Measurements from ENCODE around the gene TGFB1I1. TPM values are rescaled to one million over a fixed set of nuclear protein-coding genes. Genes with fewer than 3 reads are reported as not detected.

Gene TGFB1I1
- total RNA-seq, 1 donor from 2014 or later: 19.2 TPM

DNA sequence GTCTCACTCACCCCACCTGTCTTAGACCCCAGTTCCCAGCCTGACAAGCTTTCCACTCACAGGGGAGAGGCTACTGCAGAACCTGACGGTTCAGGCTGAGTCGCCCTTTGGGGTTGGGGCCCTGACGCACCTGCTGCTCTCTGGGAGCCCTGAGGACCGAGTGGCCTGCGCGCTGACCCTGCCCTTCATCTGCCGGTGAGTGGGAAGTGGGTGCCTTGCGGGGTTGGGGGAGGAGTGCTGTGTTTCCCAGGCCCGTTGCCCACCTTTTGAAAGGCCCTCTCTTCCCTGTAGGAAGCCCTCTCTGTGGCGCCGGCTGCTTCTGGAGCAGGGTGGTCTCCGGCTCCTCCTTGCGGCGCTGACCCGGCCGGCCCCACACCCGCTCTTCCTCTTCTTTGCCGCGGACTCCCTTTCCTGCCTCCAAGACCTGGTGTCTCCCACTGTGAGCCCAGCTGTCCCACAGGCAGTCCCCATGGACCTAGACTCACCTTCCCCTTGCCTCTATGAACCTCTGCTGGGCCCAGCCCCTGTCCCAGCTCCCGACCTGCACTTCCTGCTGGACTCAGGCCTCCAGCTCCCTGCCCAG is 6.1 kb upstream of the TGFB1I1 start:
- no peak overlapping the region for H3K4me3 Mint-ChIP-seq (ENCODE audit: unreplicated experiment)

DNA sequence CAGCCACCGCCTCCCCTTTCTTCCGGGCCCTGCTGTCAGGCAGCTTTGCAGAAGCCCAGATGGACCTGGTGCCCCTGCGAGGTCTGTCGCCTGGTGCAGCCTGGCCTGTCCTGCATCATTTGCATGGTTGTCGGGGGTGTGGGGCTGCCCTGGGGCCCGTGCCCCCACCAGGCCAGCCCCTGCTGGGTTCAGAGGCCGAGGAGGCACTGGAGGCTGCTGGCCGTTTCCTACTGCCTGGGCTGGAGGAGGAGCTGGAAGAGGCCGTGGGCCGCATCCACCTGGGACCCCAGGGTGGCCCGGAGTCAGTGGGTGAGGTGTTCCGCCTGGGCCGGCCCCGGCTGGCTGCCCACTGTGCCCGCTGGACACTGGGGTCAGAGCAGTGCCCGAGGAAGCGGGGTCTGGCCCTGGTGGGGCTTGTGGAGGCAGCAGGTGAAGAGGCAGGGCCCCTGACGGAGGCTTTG is 5.5 kb upstream of the TGFB1I1 start:
- peaks cover 4% of the 10 kb centered on the region for H3K9me3 Mint-ChIP-seq (ENCODE audit: unreplicated experiment)
- H3K27me3 Mint-ChIP-seq (ENCODE audit: unreplicated experiment): peaks cover 6% of the 10 kb centered on the region
- peaks cover 5% of the 10 kb centered on the region for H3K4me1 Mint-ChIP-seq (ENCODE audit: low read depth, unreplicated experiment)
- TF ChIP-seq, protein P1, sequence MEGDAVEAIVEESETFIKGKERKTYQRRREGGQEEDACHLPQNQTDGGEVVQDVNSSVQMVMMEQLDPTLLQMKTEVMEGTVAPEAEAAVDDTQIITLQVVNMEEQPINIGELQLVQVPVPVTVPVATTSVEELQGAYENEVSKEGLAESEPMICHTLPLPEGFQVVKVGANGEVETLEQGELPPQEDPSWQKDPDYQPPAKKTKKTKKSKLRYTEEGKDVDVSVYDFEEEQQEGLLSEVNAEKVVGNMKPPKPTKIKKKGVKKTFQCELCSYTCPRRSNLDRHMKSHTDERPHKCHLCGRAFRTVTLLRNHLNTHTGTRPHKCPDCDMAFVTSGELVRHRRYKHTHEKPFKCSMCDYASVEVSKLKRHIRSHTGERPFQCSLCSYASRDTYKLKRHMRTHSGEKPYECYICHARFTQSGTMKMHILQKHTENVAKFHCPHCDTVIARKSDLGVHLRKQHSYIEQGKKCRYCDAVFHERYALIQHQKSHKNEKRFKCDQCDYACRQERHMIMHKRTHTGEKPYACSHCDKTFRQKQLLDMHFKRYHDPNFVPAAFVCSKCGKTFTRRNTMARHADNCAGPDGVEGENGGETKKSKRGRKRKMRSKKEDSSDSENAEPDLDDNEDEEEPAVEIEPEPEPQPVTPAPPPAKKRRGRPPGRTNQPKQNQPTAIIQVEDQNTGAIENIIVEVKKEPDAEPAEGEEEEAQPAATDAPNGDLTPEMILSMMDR (IDR thresholded peaks at IDR 0.05; ENCODE audit: partially characterized antibody, unreplicated experiment): no peak
- H3K4me3 Mint-ChIP-seq (ENCODE audit: unreplicated experiment): no peak overlapping the region
- DNase-seq: no peak
- H3K36me3 Mint-ChIP-seq (ENCODE audit: unreplicated experiment): peaks cover 4% of the 10 kb centered on the region
- no peak overlapping the region for H3K27ac Mint-ChIP-seq (ENCODE audit: unreplicated experiment)

More for the DNA sequence above, 6.1 kb upstream of the TGFB1I1 start:
- Mint-ChIP-seq H3K36me3 (ENCODE audit: unreplicated experiment) (no peaks in the 10 kb centered on the region), H3K4me1 (ENCODE audit: low read depth, unreplicated experiment) (no peaks in the 10 kb centered on the region), H3K27ac (ENCODE audit: unreplicated experiment) (no peak overlapping the region), H3K9me3 (ENCODE audit: unreplicated experiment) (peaks cover 6% of the 10 kb centered on the region), H3K27me3 (ENCODE audit: unreplicated experiment) (peaks cover 2% of the 10 kb centered on the region)
- DNase-seq: no peak
- TF ChIP-seq, protein P1 (IDR thresholded peaks at IDR 0.05; ENCODE audit: partially characterized antibody, unreplicated experiment): no peak

DNA sequence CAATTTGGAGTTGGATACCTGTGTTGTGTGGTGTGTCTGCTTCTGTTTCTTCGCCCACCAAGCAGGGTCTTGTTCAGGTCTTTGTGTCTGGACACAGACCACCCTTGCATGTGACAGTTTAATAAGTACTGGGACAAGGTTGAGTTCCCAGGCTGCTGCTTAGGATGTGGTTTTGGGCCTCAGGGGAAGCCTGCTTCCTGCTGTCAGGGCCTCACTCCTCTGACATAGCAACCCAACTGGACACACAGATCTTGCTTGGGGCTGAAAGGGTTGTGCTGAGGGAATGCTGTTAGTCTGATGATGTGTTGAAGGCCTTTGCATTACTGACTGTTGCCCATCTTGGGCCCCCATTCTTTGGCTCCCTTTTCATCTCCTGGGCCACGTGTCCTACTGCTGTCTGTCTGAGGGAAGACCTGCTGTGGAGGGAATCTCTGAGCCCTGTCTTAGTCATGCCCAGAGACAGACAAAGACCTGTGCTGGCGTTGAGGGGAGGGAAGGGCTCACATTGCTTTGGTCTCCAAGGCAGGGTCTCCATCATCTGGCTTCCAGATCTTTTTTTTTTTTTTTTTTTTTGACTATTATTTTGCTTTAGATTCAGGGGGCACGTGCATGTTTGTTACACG is 4.7 kb upstream of the TGFB1I1 start:
- TF ChIP-seq, protein P1 (IDR thresholded peaks at IDR 0.05; ENCODE audit: partially characterized antibody, unreplicated experiment): no peak
- DNase-seq: no peak
- Mint-ChIP-seq H3K27me3 (ENCODE audit: unreplicated experiment) (peaks cover 6% of the 10 kb centered on the region), H3K36me3 (ENCODE audit: unreplicated experiment) (peaks cover 4% of the 10 kb centered on the region), H3K27ac (ENCODE audit: unreplicated experiment) (no peak overlapping the region), H3K4me1 (ENCODE audit: low read depth, unreplicated experiment) (peaks cover 8% of the 10 kb centered on the region), H3K4me3 (ENCODE audit: unreplicated experiment) (no peak overlapping the region), H3K9me3 (ENCODE audit: unreplicated experiment) (peaks cover 4% of the 10 kb centered on the region)

DNA sequence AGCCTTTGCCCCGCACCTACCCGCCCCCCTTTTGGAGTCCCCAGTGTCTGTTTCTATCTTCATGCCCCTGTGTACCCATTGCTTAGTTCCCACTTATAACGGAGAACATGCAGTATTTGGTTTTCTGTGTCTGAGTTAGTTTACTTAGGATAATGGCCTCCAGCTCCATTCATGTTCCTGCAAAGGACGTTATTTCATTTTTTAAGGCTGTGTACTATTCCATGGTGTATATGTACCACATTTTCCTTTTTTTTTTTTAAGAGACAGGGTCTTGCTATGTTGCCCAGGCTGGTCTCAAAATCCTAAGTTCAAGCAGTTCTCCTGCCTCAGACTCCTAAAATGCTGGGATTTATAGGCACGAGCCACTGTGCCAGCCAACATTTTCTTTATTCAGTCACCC is 4.1 kb upstream of the TGFB1I1 start:
- no peak for DNase-seq
- peaks cover 4% of the 10 kb centered on the region for H3K9me3 Mint-ChIP-seq (ENCODE audit: unreplicated experiment)
- peaks cover 4% of the 10 kb centered on the region for H3K36me3 Mint-ChIP-seq (ENCODE audit: unreplicated experiment)
- TF ChIP-seq, protein P1 (IDR thresholded peaks at IDR 0.05; ENCODE audit: partially characterized antibody, unreplicated experiment): no peak
- peaks cover 9% of the 10 kb centered on the region for H3K27me3 Mint-ChIP-seq (ENCODE audit: unreplicated experiment)
- no peak overlapping the region for H3K27ac Mint-ChIP-seq (ENCODE audit: unreplicated experiment)
- H3K4me3 Mint-ChIP-seq (ENCODE audit: unreplicated experiment): no peak overlapping the region
- peaks cover 8% of the 10 kb centered on the region for H3K4me1 Mint-ChIP-seq (ENCODE audit: low read depth, unreplicated experiment)

DNA sequence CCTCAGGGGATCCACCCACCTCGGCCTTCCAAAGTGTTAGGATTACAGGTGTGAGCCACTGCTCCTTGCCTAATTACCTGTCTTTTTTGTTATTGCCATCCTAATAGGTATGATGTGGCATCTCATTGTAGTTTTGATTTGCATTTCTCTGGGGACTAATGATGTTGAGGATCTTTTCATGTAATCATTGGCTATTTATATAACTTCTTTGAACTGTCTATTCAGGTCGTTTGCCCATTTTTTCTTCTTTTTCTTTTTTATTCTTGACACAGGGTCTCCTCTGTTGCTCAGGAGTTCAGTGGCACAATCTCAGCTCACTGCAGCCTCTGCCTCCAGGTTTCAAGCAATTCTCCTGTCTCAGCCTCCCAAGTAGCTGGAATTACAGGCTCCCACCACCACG is 1.3 kb upstream of the TGFB1I1 start:
- H3K4me1 Mint-ChIP-seq (ENCODE audit: low read depth, unreplicated experiment): peaks cover 8% of the 10 kb centered on the region
- peaks cover 4% of the 10 kb centered on the region for H3K36me3 Mint-ChIP-seq (ENCODE audit: unreplicated experiment)
- H3K4me3 Mint-ChIP-seq (ENCODE audit: unreplicated experiment): peak overlapping the region; percentile 85
- H3K27me3 Mint-ChIP-seq (ENCODE audit: unreplicated experiment): peaks cover 17% of the 10 kb centered on the region
- H3K27ac Mint-ChIP-seq (ENCODE audit: unreplicated experiment): no peak overlapping the region
- TF ChIP-seq, protein P1 (IDR thresholded peaks at IDR 0.05; ENCODE audit: partially characterized antibody, unreplicated experiment): no peak
- no peak for DNase-seq
- peaks cover 7% of the 10 kb centered on the region for H3K9me3 Mint-ChIP-seq (ENCODE audit: unreplicated experiment)
